ENCODE results near the gene TXK.

Gene TXK

DNA sequence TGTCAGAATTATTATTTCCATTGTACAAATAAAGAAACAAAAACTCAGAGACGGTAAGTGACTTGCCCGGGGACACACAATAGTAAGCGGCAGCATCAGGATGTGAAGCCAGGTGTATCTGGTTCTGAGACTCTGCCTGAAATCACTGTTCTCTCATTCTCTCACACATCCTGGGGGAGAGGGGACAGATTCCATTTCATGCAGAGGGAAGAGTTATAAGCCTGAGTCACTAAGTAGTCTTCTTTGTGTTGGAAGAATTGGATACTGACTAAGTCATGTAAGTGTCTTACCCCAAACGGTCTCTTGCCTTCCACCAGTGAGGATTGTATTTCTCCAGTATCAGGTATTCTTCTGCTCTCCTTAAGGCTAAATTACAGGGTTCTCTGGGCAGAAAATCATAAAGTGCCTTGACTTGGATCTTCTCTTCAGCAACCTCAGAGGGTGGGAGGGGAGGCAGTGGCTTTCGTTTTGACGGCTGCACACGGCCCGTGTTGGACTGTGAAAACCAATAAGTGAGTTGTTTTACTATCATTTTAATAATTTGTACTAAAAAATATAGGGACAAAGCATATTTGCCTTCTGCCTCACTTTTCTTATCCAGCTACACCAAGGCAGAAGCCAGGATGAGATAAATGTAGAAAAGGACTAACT lies 21.9 kb downstream of the TXK start:
- TF ChIP-seq, protein P1, sequence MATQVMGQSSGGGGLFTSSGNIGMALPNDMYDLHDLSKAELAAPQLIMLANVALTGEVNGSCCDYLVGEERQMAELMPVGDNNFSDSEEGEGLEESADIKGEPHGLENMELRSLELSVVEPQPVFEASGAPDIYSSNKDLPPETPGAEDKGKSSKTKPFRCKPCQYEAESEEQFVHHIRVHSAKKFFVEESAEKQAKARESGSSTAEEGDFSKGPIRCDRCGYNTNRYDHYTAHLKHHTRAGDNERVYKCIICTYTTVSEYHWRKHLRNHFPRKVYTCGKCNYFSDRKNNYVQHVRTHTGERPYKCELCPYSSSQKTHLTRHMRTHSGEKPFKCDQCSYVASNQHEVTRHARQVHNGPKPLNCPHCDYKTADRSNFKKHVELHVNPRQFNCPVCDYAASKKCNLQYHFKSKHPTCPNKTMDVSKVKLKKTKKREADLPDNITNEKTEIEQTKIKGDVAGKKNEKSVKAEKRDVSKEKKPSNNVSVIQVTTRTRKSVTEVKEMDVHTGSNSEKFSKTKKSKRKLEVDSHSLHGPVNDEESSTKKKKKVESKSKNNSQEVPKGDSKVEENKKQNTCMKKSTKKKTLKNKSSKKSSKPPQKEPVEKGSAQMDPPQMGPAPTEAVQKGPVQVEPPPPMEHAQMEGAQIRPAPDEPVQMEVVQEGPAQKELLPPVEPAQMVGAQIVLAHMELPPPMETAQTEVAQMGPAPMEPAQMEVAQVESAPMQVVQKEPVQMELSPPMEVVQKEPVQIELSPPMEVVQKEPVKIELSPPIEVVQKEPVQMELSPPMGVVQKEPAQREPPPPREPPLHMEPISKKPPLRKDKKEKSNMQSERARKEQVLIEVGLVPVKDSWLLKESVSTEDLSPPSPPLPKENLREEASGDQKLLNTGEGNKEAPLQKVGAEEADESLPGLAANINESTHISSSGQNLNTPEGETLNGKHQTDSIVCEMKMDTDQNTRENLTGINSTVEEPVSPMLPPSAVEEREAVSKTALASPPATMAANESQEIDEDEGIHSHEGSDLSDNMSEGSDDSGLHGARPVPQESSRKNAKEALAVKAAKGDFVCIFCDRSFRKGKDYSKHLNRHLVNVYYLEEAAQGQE (IDR thresholded peaks at IDR 0.05; ENCODE audit: insufficient read depth in 1 of 2, low read depth in 2 of 2, low read length in 2 of 2) = no peak
- TF ChIP-seq TAF1 (IDR thresholded peaks at IDR 0.05; ENCODE audit: borderline replicate concordance, insufficient read depth, low read length) (no peak), POLR2AphosphoS5 (IDR thresholded peaks at IDR 0.05; ENCODE audit: low read depth, low read length) (no peak), SIN3A (IDR thresholded peaks at IDR 0.05; ENCODE audit: borderline replicate concordance, insufficient read depth, low read length) (no peak), FOXP2 (optimal IDR thresholded peaks at IDR 0.05; ENCODE audit: borderline replicate concordance, extremely low read depth, extremely low read length, insufficient read depth) (no peak)

DNA sequence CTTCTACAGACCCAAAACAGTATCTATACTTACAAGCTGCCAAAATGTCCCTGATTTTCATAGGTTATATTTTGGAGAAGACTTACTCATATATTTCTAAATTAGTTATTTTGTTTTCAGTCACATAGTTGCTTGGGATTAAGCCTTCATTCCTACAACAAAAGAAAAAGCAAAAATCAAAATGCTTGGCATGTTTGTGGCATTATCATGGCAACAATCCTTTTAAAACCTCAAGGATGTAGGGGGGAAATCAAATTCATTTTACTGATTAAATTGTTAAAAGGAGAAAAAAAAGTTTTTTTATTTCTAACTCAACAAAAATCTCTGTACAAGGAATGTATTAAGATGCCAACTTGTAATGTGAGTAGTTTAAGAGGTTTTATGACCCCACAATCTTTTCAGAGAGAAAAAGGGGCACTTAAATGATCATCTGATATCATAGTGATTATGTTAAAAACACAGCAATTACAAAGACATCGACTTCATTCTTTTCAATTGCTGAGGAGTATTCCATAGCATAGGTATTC lies 23.5 kb downstream of the TXK start:
- TF ChIP-seq, protein P1 (IDR thresholded peaks at IDR 0.05; ENCODE audit: insufficient read depth in 1 of 2, low read depth in 2 of 2, low read length in 2 of 2) = no peak
- TF ChIP-seq FOXP2 (optimal IDR thresholded peaks at IDR 0.05; ENCODE audit: borderline replicate concordance, extremely low read depth, extremely low read length, insufficient read depth) (no peak), TAF1 (IDR thresholded peaks at IDR 0.05; ENCODE audit: borderline replicate concordance, insufficient read depth, low read length) (no peak), SIN3A (IDR thresholded peaks at IDR 0.05; ENCODE audit: borderline replicate concordance, insufficient read depth, low read length) (no peak), POLR2AphosphoS5 (IDR thresholded peaks at IDR 0.05; ENCODE audit: low read depth, low read length) (no peak)

DNA sequence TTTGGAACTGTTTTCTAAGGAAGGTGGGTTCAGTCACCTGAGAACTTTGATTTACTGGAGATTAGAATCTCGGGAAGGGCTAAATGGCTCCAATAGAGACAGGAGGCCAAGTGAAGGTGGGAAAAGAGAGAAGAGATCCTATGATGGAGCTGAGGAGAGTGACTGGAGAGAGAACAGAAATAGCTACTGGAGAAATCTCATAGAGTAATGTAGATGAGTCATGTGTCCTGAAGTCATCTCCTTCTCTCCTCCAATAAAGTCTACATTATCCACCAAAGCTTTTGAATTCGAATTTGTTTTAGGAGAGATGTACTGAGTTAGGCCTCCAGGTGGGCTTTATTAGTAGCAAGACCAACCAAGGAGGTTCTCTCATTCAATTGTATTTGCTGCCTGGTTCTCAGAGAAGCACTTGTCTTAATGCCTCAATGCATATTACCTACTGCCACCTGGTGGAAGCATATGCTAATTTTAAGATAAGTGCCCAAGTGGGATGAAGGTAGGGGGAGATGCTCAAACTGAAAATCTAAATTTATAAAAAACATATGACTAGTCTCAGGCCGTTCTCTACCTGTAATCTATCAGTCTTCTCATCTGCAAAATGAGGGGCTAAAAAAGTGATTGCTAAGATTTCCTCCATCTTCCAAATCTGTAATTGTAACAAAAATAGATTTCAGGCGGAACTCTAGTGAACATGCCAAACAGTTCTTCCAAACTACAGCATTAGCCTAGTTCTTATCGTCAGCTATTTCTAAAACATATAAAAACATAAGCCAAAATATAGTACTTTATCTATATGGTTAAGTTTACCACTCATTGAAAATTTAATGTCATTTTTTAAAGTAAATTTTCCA lies 24.4 kb downstream of the TXK start:
- TF ChIP-seq SIN3A (IDR thresholded peaks at IDR 0.05; ENCODE audit: borderline replicate concordance, insufficient read depth, low read length) (no peak), FOXP2 (optimal IDR thresholded peaks at IDR 0.05; ENCODE audit: borderline replicate concordance, extremely low read depth, extremely low read length, insufficient read depth) (no peak), TAF1 (IDR thresholded peaks at IDR 0.05; ENCODE audit: borderline replicate concordance, insufficient read depth, low read length) (no peak)

DNA sequence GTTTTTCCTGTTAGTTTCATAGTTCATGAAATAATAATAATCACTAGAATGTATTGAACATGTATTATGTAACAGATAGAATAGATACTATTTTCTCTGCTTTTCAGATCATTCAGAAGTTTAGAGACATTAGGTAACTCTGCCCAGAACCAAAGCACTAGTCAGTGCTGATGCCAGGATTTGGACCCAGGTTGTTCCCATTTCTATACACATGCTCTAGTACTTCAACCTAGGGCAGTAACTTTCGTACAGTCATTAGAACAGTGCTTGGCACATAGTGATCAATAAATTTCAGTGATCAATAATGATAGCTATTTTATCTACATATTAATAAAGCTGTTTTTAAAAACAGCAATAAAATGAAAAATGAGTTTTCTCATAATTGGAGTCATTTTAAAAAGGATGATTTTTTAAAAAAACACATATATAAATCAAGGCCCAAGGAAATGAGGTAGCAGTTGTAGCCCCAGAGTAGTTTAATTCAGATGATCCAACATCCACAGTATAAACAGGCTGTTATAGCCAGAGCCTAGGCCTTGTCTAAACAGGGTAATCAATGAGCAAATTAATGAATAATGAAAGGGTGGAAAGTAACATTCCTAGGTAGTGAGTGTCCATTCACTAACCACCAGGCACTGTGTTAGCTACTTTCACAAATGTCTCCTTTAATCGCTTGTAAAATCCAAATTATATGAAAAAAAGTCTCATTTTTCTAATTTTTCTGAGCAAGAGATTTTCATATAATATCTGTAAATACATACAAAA lies 25.6 kb downstream of the TXK start:
- TF ChIP-seq POLR2AphosphoS5 (IDR thresholded peaks at IDR 0.05; ENCODE audit: low read depth, low read length) = no peak
- TF ChIP-seq, protein P1 (IDR thresholded peaks at IDR 0.05; ENCODE audit: insufficient read depth in 1 of 2, low read depth in 2 of 2, low read length in 2 of 2) = no peak
- TF ChIP-seq SIN3A (IDR thresholded peaks at IDR 0.05; ENCODE audit: borderline replicate concordance, insufficient read depth, low read length) = no peak
- TF ChIP-seq TAF1 (IDR thresholded peaks at IDR 0.05; ENCODE audit: borderline replicate concordance, insufficient read depth, low read length) = no peak
- no peak for TF ChIP-seq FOXP2 (optimal IDR thresholded peaks at IDR 0.05; ENCODE audit: borderline replicate concordance, extremely low read depth, extremely low read length, insufficient read depth)

DNA sequence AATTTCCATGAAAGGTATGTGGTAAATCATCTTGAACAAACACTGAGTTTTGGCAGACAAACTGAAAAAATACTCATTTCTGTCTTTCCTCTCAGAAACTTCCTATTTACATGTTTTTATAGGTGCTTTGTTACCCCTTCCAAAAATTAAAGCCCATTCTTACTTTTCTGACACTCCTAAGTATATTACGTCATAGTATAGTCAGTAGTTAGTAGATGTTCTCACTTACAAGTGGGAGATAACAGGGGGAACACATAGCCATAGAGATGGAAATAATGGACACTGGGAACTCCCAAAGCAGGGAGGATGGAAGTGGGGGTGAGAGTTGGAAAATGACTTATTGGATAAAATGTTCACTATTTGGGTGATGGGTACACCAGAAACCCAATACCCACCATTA lies 28.8 kb downstream of the TXK start:
- TF ChIP-seq TAF1 (IDR thresholded peaks at IDR 0.05; ENCODE audit: borderline replicate concordance, insufficient read depth, low read length) (no peak), POLR2AphosphoS5 (IDR thresholded peaks at IDR 0.05; ENCODE audit: low read depth, low read length) (no peak), SIN3A (IDR thresholded peaks at IDR 0.05; ENCODE audit: borderline replicate concordance, insufficient read depth, low read length) (no peak), FOXP2 (optimal IDR thresholded peaks at IDR 0.05; ENCODE audit: borderline replicate concordance, extremely low read depth, extremely low read length, insufficient read depth) (no peak)
- TF ChIP-seq, protein P1 (IDR thresholded peaks at IDR 0.05; ENCODE audit: insufficient read depth in 1 of 2, low read depth in 2 of 2, low read length in 2 of 2) = no peak

All from PFSK-1 (cell line).